ENCODE results near the gene OTC.

- no peak for TF ChIP-seq CTCF (conservative IDR thresholded peaks at IDR 0.05; ENCODE audit: low read length)
- TF ChIP-seq EZH2phosphoT487 (IDR thresholded peaks at IDR 0.05; ENCODE audit: borderline replicate concordance, low read depth, low read length) = no peak
Observed at GRCh38 chrX:38400389-38400910, 48.0 kb downstream of the OTC start.

Measured in OCI-LY7 (cell line).